Measurements from ENCODE around the gene YPEL1. TPM values are rescaled to one million over a fixed set of nuclear protein-coding genes. Genes with fewer than 3 reads are reported as not detected.
"Not testable (repeated sequence)": the region's sequence is repeated elsewhere in the genome, so short reads cannot be mapped to it uniquely, and the experiment has no call there.

The YPEL1 gene
- total RNA-seq, 4 donors from 2014 or later: 2.3 to 13.7 (median 7.6) TPM

DNA sequence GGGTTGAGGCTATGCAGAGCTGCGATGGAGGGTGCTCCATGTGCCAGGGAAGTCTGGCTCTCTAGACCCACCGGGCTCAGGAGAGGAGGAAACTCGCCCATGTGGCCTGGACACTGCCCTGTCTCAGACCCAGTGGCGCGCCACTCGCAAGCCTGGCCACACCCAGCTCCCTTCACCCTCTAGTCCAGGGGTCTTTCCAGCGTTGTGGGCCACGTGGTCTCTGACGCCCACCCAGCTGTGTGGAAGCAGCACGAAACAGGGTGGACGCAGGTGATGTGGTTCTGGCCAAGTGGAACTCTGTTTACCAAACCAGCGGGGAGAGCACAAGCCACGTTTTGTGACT, 41.6 kb downstream of the YPEL1 start:
- intact Hi-C loops (cut with DNase I; ENCODE audit: low total_unique reads): no loop called here
- peaks cover 0 to 2% of the 10 kb centered on the region in 2 donors for H3K4me1 ChIP-seq
- no peaks in the 10 kb centered on the region for H3K27me3 ChIP-seq
- H3K4me3 ChIP-seq: no peak overlapping the region
- H3K9me3 ChIP-seq: no peaks in the 10 kb centered on the region
- DNase-seq: no peak
- no peaks in the 10 kb centered on the region for H3K36me3 ChIP-seq
- TF ChIP-seq POLR2A (IDR thresholded peaks at IDR 0.05): no peak
- TF ChIP-seq CTCF (IDR thresholded peaks at IDR 0.05): no peak
- no peak overlapping the region for H3K27ac ChIP-seq

- intact Hi-C loops (cut with DNase I; ENCODE audit: low total_unique reads): no loop called here
- H3K36me3 ChIP-seq: no peaks in the 10 kb centered on the region
- DNase-seq: no peak
- TF ChIP-seq POLR2A (IDR thresholded peaks at IDR 0.05): no peak
- TF ChIP-seq CTCF (IDR thresholded peaks at IDR 0.05): no peak
- no peak overlapping the region for H3K27ac ChIP-seq
- H3K4me3 ChIP-seq: no peak overlapping the region
- no peaks in the 10 kb centered on the region for H3K4me1 ChIP-seq
- H3K9me3 ChIP-seq: no peaks in the 10 kb centered on the region
- no peaks in the 10 kb centered on the region for H3K27me3 ChIP-seq
Measured at GRCh38 chr22:21693333-21693998, 42.1 kb downstream of the YPEL1 start.

- H3K27ac ChIP-seq; H3K27me3 ChIP-seq; intact Hi-C loops (cut with DNase I; ENCODE audit: low total_unique reads); H3K36me3 ChIP-seq; DNase-seq; H3K4me3 ChIP-seq; H3K9me3 ChIP-seq; H3K4me1 ChIP-seq: not testable (repeated sequence)
Measured at GRCh38 chr22:21692856-21693255, 42.7 kb downstream of the YPEL1 start.

DNA sequence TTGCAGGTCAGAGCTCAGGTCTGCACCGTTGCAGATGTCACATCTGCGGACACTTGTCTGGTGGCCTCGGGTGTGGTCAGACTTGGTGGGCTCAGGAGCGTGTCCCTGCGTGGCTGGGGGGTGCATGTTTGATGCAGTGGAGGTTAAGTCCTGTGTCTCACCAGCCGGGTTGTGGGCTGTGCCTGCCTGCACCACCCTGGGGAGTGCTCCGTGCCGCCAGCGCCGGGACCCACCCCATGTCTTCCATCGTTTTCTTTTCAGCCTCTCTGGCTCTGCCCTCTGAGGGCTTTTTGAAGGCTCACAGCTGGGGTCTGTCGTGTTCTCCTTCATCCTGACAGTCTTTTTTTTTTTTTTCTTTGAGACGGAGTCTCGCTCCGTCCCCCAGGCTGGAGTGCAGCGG, 43.8 kb downstream of the YPEL1 start:
- intact Hi-C loops (cut with DNase I; ENCODE audit: low total_unique reads): no loop called here
- no peaks in the 10 kb centered on the region for H3K4me1 ChIP-seq
- H3K27me3 ChIP-seq: no peaks in the 10 kb centered on the region
- H3K9me3 ChIP-seq: no peaks in the 10 kb centered on the region
- H3K4me3 ChIP-seq: no peak overlapping the region
- no peaks in the 10 kb centered on the region for H3K36me3 ChIP-seq
- no peak for DNase-seq
- no peak overlapping the region for H3K27ac ChIP-seq
- TF ChIP-seq CTCF (IDR thresholded peaks at IDR 0.05) (no peak), POLR2A (IDR thresholded peaks at IDR 0.05) (no peak)

- Histone ChIP-seq H3K4me1 (no peaks in the 10 kb centered on the region), H3K36me3 (no peaks in the 10 kb centered on the region), H3K27me3 (no peaks in the 10 kb centered on the region), H3K4me3 (no peak overlapping the region), H3K9me3 (no peaks in the 10 kb centered on the region), H3K27ac (no peak overlapping the region)
- TF ChIP-seq CTCF (IDR thresholded peaks at IDR 0.05) (no peak), POLR2A (IDR thresholded peaks at IDR 0.05) (no peak)
- intact Hi-C loops (cut with DNase I; ENCODE audit: low total_unique reads): no loop called here
- no peak for DNase-seq
Measured at GRCh38 chr22:21690401-21690801, 45.2 kb downstream of the YPEL1 start.

Measured in uterus (tissue), 4 donors.